Glomerular endothelial cell (primary cell): ENCODE measurements around the gene TAF9B. TPM values are rescaled to one million over a fixed set of nuclear protein-coding genes. Genes with fewer than 3 reads are reported as not detected.
"Not testable (repeated sequence)": the region's sequence is repeated elsewhere in the genome, so short reads cannot be mapped to it uniquely, and the experiment has no call there.

ENCODE experiments used
- DNase-seq: peaks from one replicate; pipeline ENCODE4 v3.0.0-alpha.2; 2011; ENCODE audit warnings: low read depth, low spot score; ENCODE audit errors: extremely low read depth
- total RNA-seq: library from RNA; depleted of rRNA; stranded (reverse); fragments of >200 nt; gene quantifications from 2 replicates; pipeline ENCODE4 v1.2.3, GENCODE V29; 2015

TAF9B gene
- total RNA-seq, 1 donor from 2014 or later = 11.8 TPM

GRCh38 chrX:78116766-78117165 is 22.7 kb downstream of the TAF9B start:
- DNase-seq = no peak

DNA sequence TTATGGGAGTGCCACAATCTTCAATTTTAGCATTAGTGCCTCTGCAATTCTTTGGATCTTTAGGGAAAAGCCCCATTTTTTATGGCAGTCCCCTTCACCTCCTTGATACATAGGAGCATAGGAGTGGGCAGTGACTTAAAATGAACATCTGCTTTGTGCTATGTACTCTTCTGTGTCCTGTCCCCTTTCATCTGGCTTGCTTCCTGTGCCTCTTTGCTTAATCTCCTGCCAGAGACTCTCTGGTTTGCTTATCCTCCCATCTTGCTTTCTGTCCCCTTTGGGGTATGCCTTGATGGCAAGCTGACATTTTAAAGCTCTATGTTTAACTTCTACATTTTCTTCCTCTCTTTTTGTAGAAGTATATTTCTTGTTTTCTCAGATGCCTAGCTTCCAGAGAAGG is 23.1 kb downstream of the TAF9B start:
- DNase-seq = no peak

DNA sequence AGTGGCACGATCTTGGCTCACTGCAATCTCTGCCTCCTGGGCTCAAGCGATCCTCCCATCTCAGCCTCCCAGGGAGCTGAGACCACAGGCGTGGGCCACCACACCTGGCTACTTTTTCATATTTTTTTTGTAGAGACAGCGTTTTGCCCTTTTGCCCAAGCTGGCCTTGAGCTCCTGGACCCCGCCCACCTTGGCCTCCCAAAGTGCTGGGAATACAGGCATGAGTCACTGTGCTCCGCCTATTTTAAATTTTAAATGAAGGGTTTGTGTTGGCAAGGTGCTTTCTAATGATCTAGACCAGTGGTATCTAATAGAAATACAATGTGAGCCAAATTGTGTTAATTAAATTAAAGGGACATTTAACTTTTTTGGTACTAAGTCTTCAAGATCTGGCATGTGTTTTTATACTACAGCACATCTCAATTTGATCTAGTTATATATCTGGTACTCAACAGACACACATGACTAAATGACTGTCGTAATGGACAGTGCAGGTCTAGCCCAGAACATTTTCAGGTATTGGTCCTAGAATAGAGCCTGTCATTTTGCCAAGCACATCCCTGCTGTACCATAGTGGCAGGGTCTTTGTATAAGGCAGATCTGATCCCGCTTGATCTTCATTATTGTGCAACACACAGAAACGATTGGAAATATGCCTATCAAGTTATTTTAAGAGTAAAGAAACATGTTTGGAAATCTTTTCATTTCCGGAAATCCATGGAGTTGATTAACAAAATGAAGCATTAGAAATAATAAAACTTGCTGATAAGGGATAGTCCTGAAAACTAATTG is 28.1 kb downstream of the TAF9B start:
- DNase-seq = no peak

- no peak for DNase-seq
Measured at GRCh38 chrX:78109458-78109857, 30.0 kb downstream of the TAF9B start.

GRCh38 chrX:78106651-78106986 is 32.8 kb downstream of the TAF9B start:
- DNase-seq = no peak

DNA sequence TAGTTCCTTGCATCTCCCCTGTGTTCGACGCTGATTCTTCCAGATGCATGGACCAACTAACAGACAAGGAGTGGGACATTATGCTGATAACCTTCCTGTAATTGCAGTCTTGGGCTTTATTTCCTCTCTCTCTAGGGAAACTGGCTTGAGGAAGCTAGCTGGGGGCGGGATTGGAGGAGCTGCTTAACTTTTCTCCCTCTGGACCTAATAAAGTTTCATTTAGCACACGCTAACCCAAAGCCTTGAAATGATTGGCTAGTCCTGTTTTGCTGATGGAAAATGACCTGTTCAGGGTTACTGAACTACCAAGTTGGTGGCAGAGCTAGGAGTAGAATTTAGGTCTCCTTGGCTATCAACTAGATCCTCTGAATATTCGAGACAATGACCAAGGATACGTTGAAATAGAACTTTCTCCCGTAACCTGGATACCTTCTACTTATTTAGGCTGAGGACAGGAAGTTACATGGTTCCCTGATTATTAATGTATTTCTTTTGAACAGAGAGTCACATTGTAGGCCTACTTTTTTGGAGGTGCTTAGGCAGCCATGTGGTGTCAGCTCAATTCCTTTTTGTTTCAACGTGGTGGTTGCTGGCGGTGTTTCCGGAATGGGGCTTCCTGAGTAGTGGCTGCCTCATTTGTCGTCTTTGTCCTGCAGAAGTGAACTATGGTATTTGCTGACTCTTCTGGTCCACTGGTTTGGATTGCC is 33.4 kb downstream of the TAF9B start:
- DNase-seq = no peak

DNA sequence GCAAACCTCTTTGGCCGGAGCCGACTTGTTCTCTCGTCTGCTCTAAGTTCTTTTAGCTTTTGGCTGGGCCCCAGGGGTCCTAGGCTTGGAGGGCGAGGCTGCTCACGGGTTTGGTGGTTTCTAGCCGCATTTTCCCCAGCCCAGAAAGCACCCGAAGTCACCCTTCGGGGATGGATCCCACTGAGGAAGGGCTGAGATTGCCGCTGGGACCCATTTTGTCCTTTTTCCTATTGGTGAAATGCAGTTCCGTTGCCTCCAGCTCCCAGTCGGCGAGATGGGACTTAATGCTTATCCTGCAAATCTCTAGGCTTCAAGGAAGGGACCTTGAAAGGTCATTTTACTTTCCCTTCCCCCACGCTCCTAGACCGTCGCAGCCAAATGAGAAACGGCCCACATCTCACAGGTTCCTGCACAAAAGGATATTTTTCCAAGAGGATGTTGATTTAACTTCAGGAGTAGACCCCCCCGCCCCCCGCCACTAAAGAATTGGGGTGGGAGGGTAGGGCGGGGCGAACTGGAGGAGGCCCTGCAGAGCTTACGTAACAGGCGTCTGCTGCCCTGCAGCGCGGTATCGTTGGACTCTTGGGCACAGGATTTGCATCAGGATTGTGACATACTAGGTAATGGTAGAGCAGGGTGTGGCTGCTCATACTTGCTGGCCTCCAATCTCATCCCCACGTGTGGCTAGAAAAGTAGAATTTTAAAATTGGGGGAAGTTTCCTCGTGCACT is 34.8 kb downstream of the TAF9B start:
- DNase-seq = no peak

GRCh38 chrX:78103623-78104446 is 35.6 kb downstream of the TAF9B start, which contains the start of gene PGK1:
Gene PGK1, plus strand, starts transcription at chrX:78104248. Its CDS starts 93 bp downstream, at chrX:78104341.
- peak; percentile 42 for DNase-seq

DNA sequence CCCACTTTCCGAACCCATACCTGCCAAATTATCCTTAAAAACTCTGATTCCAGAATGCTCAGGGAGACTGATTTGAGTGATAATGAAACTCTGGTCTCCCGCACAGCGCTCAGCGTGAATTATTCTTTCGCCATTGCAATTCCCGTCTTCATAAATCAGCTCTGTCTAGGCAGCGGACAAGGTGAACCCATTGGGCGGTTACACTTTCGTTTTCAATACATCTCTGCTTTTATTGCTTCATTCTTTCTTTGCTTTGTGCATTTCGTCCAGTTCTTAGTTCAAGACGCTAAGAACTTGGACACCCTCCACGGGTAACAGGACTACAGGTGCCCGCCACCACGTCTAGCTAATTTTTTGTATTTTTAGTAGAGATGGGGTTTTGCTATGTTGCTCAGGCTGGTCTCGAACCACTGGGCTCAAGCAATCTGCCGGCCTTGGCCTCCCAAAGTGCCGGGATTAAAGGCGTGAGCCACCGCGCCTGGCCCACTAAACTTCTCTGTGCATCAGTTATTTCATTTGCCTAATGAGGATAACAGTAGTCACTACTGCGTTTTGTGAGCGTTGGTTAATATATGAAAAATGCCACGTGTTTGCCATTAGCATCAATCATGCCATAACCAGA is 36.3 kb downstream of the TAF9B start:
- DNase-seq = no peak

- DNase-seq = no peak
Measured at GRCh38 chrX:78102091-78102490, 37.4 kb downstream of the TAF9B start.

- DNase-seq = no peak
Measured at GRCh38 chrX:78098108-78098507, 41.3 kb downstream of the TAF9B start.

GRCh38 chrX:78092296-78092695 is 47.2 kb downstream of the TAF9B start:
- peak; percentile 22 for DNase-seq

DNA sequence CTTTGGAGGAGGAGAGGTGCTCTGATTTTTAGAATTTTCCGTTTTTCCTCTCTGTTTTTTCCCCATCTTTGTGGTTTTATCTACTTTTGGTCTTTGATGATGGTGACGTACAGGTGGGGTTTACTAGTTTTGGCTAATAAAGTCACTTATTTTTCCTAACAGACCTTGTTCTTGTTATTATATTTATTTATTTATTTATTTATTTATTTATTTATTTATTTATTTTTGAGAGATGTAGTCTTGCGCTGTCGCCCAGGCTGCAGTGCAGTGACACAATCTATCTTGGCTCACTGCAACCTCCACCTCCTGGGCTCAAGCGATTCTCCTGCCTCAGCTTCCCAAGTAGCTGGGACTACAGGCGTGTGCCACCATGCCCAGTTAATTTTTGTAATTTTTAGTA is 58.0 kb downstream of the TAF9B start:
- DNase-seq = not testable (repeated sequence)

Other genes with a start within 250 kb of the TAF9B start
- gene MAGT1, start 244.2 kb downstream of the TAF9B start, total RNA-seq = 60.8 and 73.9 TPM in 2 replicates
- 345 and 348 TPM in 2 replicates for gene COX7B, start 240.2 kb downstream of the TAF9B start, total RNA-seq
- 7.1 and 7.9 TPM in 2 replicates for gene ATP7A, start 229.0 kb downstream of the TAF9B start, total RNA-seq
- gene PGAM4, start 170.0 kb downstream of the TAF9B start, total RNA-seq = 1.1 TPM in 1 of 2 replicates, not detected in the other
- 295 and 310 TPM in 2 replicates for gene PGK1, start 35.4 kb downstream of the TAF9B start, total RNA-seq
- 0.19 and 0.64 TPM in 2 replicates for gene CYSLTR1, start 188.0 kb upstream of the TAF9B start, total RNA-seq